Epidermal melanocyte (primary cell): Measurements from ENCODE around the gene NAP1L4.

Source experiments
- DNase-seq: peaks from one replicate; pipeline ENCODE4 v3.0.0; 2011; ENCODE audit warnings: low spot score; ENCODE audit not compliant: insufficient read length

The NAP1L4 gene

DNA sequence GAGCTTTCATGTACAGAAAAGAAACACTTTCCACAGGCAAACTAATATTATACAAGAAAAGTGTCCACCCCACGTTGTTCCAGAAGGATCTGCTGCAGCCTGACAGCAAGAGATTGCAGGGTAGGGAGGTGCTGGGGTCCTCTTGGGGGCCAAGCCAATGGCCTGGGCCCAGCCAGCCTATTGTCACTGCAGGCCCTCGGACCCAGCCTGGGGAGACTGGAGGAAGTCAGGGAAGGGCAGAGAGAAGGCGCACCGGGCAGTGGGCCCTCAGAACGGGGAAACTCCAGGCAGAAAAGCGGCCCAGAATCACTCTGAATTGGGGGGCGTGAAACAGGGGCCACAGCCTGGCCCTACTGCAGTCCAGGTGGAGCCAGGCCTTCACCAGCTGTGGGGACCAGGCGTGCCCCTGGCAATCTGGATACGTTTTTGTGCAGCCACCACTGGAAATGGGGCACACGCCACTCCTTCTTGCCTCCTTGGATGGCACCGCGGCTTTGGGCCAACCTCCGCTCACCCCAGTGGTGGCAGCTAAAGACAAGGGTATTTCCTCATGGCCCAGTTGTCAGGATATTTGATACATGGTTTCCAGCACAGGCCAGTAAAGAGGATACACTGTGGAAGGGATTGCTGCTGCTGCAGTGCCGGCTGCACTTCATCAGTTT is 3.9 kb upstream of the NAP1L4 start:
- DNase-seq = no peak

- no peak for DNase-seq
These were observed 3.0 kb upstream of the NAP1L4 start for GRCh38 chr11:2995031-2995561.

GRCh38 chr11:2994336-2994730 is 2.2 kb upstream of the NAP1L4 start:
- DNase-seq = no peak

- DNase-seq = no peak
These were observed 832 bp upstream of the NAP1L4 start for GRCh38 chr11:2992997-2993325.

DNA sequence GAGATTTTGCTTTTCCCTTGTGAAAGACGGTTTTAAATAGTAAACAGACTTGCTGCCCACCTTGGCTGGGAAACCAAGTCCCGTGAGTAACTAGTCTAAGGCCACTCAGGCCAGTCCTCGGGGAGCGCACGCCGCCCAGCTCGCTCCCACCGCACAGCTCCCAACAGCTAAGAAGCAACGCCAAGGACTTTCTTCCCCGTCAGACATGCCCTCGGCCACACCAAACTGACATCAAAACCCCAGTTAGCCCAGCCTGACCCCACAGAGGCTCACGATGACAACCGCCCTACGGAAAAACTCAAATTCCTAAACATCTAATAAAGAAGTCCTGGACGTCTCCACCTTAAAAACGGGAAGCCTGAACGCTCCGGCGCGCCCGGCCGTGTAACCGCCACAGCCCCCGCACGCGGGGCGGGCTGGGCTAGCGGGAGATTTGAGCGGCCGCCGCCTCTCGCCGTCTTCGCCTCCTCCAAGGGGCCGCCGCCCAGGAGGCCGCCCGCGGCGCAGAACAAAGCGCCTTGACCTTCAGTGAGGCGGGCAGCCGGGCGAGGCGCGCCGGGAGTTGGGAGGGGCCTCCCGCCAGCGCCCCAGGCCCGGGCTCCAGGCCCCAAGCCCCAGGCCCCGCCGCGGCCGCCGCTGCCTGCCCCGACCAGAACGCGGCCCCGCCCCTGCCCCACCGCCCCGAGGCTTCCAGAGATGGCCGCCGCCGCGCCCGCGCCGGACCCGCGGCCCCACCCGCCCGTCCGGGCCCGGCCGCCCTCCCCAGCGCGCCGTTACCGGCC is 486 bp downstream of the NAP1L4 start:
- peak; percentile 62 for DNase-seq

GRCh38 chr11:2990617-2991451 is 1.3 kb downstream of the NAP1L4 start:
- no peak for DNase-seq

GRCh38 chr11:2989551-2989950 is 2.6 kb downstream of the NAP1L4 start:
- DNase-seq = no peak

DNA sequence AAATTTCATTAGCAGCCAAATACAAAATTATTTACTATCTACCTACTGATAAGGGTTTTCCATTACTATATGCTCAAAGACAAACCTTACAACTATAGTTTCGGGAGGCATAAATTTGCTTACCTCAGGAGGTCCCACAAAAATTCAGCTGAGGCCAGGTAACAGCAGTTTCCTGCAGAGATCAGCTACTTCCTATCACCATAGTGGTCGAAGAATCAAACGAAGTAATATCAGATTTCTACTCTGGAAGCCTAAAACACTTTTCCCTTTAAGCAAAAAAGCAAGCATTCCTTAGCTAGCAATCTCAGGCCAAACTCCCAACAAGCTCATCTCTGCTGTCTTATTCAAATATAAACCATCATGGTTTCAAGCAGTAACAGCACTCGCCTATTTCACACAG is 3.1 kb downstream of the NAP1L4 start:
- no peak for DNase-seq

DNA sequence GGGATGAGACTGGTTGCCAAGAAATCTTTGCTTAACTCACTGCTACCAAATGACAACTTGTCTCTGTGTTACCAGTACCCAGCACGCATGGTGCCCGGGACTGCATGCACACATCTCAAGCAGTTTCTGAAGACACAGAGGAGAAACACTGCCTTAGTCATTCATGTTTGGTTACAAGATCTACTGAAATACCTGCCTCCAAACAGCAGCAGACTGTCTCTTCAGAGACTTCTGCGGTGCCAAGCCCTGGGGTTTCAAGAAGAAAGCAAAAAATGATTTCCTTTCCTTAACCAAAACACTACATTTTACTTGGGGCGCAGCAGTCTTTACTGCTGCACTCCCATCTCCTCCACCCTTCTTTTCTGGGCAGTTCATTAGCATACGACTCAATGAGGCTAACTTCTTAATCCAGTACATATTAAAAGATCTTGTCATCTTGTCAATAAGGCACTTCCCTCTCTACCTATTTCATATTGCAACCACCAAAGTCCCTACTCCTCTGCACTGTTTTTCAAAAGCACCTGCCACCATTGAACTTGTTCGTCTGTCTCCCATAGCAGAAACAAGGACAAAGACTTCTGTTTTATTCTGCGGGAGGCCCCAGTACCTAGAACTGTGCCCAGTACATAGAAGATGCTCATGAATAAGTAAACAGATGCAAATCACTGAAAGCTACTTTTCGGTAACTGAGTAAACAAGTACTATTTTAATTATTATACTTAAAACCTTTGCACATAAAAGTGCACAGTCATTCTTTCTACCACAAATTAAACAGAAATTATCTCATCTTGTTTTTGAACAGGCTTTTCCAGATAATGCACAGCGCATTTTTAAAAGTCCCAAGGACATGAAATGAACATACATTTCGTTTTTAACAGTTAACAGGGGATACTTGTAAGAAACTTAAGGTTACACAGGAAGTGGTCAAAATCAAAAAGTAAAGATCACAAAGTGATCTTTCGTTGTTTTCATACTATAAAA is 4.0 kb downstream of the NAP1L4 start:
- DNase-seq = no peak

DNA sequence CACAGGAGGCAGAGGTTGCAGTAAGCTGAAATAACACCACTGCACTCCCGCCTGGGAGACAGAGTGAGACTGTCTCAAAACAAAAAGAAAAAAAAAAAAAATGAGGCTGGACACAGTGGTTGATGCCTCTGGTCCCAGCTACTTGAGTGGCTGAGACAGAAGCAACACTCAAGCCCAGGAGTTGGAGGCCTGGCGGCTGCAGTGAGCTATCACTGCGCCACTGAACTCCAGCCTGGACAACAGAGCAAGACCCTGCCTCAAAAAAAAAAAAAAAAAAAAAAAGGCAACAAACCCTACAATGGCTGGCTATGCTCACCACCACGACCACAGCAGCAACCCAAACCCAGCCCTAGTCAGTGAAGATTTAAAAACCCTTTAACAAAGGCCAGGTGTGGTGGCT is 8.2 kb downstream of the NAP1L4 start:
- DNase-seq = no peak

DNA sequence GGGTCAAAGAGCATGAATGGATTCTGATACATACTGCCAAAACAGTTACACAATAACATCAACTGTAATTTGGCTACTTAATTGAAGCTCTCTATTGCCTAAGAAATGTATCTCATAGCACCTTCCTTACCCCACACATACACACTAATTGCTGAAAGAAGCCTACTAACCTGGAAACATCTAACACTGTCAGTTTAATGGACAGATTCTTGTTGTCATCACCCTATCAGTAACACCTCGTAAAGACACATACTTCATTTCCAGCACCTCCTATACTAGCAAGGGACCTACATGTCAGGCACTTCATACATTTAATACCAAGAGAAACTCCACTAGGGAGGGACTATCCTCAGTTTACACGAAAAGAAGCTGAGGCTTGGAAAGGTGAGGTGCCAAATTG is 9.9 kb downstream of the NAP1L4 start:
- no peak for DNase-seq

- DNase-seq = no peak
These were observed 11.0 kb downstream of the NAP1L4 start for GRCh38 chr11:2981130-2981529.

DNA sequence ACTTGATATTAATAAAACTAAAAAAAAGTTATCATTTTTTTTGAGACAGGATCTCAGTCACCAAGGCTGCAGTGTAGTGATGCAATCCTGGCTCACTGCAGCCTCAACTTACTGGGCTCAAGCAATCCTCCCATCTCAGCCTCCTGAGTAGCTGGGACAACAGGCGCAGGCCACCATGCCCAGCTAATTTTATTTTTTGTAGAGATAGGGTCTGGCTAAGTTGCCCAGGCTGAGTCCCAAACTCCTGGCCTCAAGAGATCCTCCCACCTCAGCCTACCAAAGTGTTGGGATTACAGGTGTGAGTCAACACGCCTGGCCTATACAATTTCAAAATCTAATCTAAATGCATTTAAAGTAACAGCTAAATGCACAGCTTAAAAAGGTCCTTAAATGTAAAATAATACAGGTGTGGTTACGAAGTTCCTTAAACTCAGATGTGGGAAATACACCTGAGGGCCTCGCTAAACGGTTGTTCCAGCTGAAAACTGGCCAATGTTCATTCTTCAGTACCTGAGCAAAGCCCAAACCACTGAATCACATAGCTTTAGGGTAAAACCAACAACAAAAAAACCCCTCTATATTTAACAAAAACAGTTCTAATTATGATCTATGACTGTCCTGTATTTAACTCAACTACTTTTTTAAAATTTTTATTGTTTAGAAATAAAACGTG is 11.8 kb downstream of the NAP1L4 start:
- no peak for DNase-seq

DNA sequence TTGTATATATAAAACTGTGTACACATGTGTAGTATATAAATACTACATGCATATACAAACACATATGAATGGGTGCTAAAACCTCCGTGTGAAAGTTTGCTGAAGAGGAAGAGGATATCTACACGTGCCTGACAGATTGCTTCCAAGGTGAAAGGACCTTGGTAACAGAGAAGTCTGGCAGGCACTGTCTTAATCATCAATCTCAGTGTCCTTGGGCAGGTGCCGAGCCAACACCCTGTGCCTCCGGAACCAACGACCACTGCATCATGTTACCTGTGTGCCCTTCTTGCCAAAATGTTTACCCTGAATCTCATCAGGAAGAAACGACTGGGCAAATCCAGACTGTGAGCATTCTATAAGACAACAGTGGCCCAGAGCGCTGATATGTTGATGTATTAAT is 15.0 kb downstream of the NAP1L4 start:
- no peak for DNase-seq

GRCh38 chr11:2976294-2977063 is 15.7 kb downstream of the NAP1L4 start:
- no peak for DNase-seq

- no peak for DNase-seq
These were observed 16.5 kb downstream of the NAP1L4 start for GRCh38 chr11:2975594-2975993.

DNA sequence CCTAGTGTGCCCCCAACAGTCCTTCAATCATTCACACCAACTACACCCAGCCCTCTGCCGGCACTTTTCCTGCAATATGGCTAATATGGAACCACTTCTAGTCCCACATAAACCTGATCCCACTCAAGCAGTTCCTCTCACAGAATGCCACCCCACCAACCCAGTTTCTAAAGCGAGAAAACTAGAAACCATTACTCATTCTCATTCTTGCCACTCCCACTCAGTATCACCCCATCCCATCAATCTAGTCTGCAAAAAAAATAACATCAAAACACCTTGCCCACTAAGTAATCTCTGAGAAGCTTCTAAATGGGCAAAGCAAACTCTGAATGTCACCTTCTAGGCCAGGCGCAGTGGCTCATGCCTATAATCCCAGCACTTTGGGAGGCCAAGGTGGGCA is 17.9 kb downstream of the NAP1L4 start:
- DNase-seq = no peak

GRCh38 chr11:2968341-2968900 is 23.7 kb downstream of the NAP1L4 start:
- no peak for DNase-seq

DNA sequence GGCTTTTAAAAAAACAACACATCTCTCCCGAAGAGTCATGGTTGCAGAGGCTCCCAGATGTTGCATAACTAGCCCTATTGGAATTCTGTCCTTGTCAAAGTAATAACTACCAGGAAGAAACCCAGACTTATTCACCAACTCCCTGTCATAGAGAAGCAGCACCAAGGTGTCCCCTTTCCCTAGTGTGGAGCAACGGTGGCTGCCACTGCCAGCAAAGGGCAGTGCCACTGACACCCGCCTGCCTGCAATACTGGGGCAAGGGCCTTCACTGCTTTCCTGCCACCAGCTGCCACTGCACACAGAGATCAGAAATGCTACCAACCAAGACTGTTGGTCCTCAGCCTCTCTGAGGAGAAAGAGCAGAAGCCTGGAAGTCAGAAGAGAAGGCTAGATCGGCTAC is 27.3 kb downstream of the NAP1L4 start:
- no peak for DNase-seq
